ENCODE results near the gene PLXNA4.

The PLXNA4 gene

GRCh38 chr7:132457658-132458057 is 118.6 kb downstream of the PLXNA4 start:
- Histone ChIP-seq H3K9ac (ENCODE audit: low read length) (no peak overlapping the region), H3K14ac (ENCODE audit: low read length in 2 of 2) (no peak overlapping the region), H3K4ac (ENCODE audit: low read depth in 1 of 2, low read length in 2 of 2) (no peak overlapping the region), H2AK5ac (ENCODE audit: low read length, severe bottlenecking) (no peak overlapping the region), H3K4me3 (ENCODE audit: insufficient read depth in 1 of 2, low read depth in 1 of 2, low read length in 2 of 2) (no peak overlapping the region), H3K4me2 (ENCODE audit: low read length, poor library complexity, severe bottlenecking) (no peak overlapping the region), H4K8ac (ENCODE audit: low read length) (no peak overlapping the region), H2BK12ac (ENCODE audit: low read length in 2 of 2) (no peak overlapping the region), H3K18ac (ENCODE audit: low read depth in 1 of 2, low read length in 2 of 2) (no peak overlapping the region), H3K36me3 (ENCODE audit: control insufficient read depth in 1 of 2, insufficient read depth in 2 of 2, low read depth in 1 of 2, low read length in 2 of 2) (no peaks in the 10 kb centered on the region), H2BK120ac (ENCODE audit: low read depth, low read length) (no peak overlapping the region), H3K9me3 (ENCODE audit: control insufficient read depth, low read length) (no peaks in the 10 kb centered on the region), H3K23ac (ENCODE audit: low read length in 2 of 2) (no peak overlapping the region), H3K4me1 (ENCODE audit: control insufficient read depth, insufficient read depth, low read depth, low read length) (no peaks in the 10 kb centered on the region), H4K91ac (ENCODE audit: low read length) (no peak overlapping the region), H2AFZ (ENCODE audit: low read depth, low read length) (no peak overlapping the region), H3K27me3 (ENCODE audit: control insufficient read depth in 1 of 2, insufficient read depth in 1 of 2, low read length in 2 of 2) (no peaks in the 10 kb centered on the region), H2BK5ac (ENCODE audit: low read depth, low read length, poor library complexity, severe bottlenecking) (no peak overlapping the region), H2BK15ac (ENCODE audit: low read depth, poor library complexity, severe bottlenecking) (no peak overlapping the region), H3K27ac (ENCODE audit: low read length, poor library complexity, severe bottlenecking) (no peak overlapping the region), H3K79me1 (replicated peaks; ENCODE audit: low read length, poor library complexity, severe bottlenecking) (no peaks in the 10 kb centered on the region)
- 78% methylated on average over 3 of the region's 3 CpGs for WGBS
- no peak for DNase-seq

GRCh38 chr7:132456418-132456817 is 119.9 kb downstream of the PLXNA4 start:
- H3K4ac ChIP-seq (ENCODE audit: low read depth in 1 of 2, low read length in 2 of 2): no peak overlapping the region
- H3K4me3 ChIP-seq (ENCODE audit: insufficient read depth in 1 of 2, low read depth in 1 of 2, low read length in 2 of 2): no peak overlapping the region
- no peaks in the 10 kb centered on the region for H3K36me3 ChIP-seq (ENCODE audit: control insufficient read depth in 1 of 2, insufficient read depth in 2 of 2, low read depth in 1 of 2, low read length in 2 of 2)
- no peak overlapping the region for H3K23ac ChIP-seq (ENCODE audit: low read length in 2 of 2)
- H3K27ac ChIP-seq (ENCODE audit: low read length, poor library complexity, severe bottlenecking): no peak overlapping the region
- H4K91ac ChIP-seq (ENCODE audit: low read length): no peak overlapping the region
- H3K18ac ChIP-seq (ENCODE audit: low read depth in 1 of 2, low read length in 2 of 2): no peak overlapping the region
- H3K9ac ChIP-seq (ENCODE audit: low read length): no peak overlapping the region
- no peak overlapping the region for H2BK15ac ChIP-seq (ENCODE audit: low read depth, poor library complexity, severe bottlenecking)
- H3K27me3 ChIP-seq (ENCODE audit: control insufficient read depth in 1 of 2, insufficient read depth in 1 of 2, low read length in 2 of 2): no peaks in the 10 kb centered on the region
- H3K14ac ChIP-seq (ENCODE audit: low read length in 2 of 2): no peak overlapping the region
- no peak overlapping the region for H2BK12ac ChIP-seq (ENCODE audit: low read length in 2 of 2)
- DNase-seq: no peak
- WGBS: 32% methylated on average over 6 of the region's 7 CpGs
- no peak overlapping the region for H2BK120ac ChIP-seq (ENCODE audit: low read depth, low read length)
- no peak overlapping the region for H3K4me2 ChIP-seq (ENCODE audit: low read length, poor library complexity, severe bottlenecking)
- no peak overlapping the region for H2AK5ac ChIP-seq (ENCODE audit: low read length, severe bottlenecking)
- H2AFZ ChIP-seq (ENCODE audit: low read depth, low read length): no peak overlapping the region
- no peaks in the 10 kb centered on the region for H3K79me1 ChIP-seq (replicated peaks; ENCODE audit: low read length, poor library complexity, severe bottlenecking)
- no peak overlapping the region for H4K8ac ChIP-seq (ENCODE audit: low read length)
- H3K4me1 ChIP-seq (ENCODE audit: control insufficient read depth, insufficient read depth, low read depth, low read length): no peaks in the 10 kb centered on the region
- no peaks in the 10 kb centered on the region for H3K9me3 ChIP-seq (ENCODE audit: control insufficient read depth, low read length)
- no peak overlapping the region for H2BK5ac ChIP-seq (ENCODE audit: low read depth, low read length, poor library complexity, severe bottlenecking)

GRCh38 chr7:132455378-132455777 is 120.9 kb downstream of the PLXNA4 start:
- Histone ChIP-seq H3K4ac (ENCODE audit: low read depth in 1 of 2, low read length in 2 of 2) (no peak overlapping the region), H3K9ac (ENCODE audit: low read length) (no peak overlapping the region), H2BK15ac (ENCODE audit: low read depth, poor library complexity, severe bottlenecking) (no peak overlapping the region), H4K91ac (ENCODE audit: low read length) (peak overlapping the region; percentile 29), H2AFZ (ENCODE audit: low read depth, low read length) (no peak overlapping the region), H3K27ac (ENCODE audit: low read length, poor library complexity, severe bottlenecking) (no peak overlapping the region), H3K4me3 (ENCODE audit: insufficient read depth in 1 of 2, low read depth in 1 of 2, low read length in 2 of 2) (no peak overlapping the region), H3K4me1 (ENCODE audit: control insufficient read depth, insufficient read depth, low read depth, low read length) (no peaks in the 10 kb centered on the region), H4K8ac (ENCODE audit: low read length) (no peak overlapping the region), H3K27me3 (ENCODE audit: control insufficient read depth in 1 of 2, insufficient read depth in 1 of 2, low read length in 2 of 2) (no peaks in the 10 kb centered on the region), H2AK5ac (ENCODE audit: low read length, severe bottlenecking) (no peak overlapping the region), H3K4me2 (ENCODE audit: low read length, poor library complexity, severe bottlenecking) (no peak overlapping the region), H3K18ac (ENCODE audit: low read depth in 1 of 2, low read length in 2 of 2) (no peak overlapping the region), H3K79me1 (replicated peaks; ENCODE audit: low read length, poor library complexity, severe bottlenecking) (no peaks in the 10 kb centered on the region), H2BK120ac (ENCODE audit: low read depth, low read length) (no peak overlapping the region), H2BK5ac (ENCODE audit: low read depth, low read length, poor library complexity, severe bottlenecking) (no peak overlapping the region), H3K9me3 (ENCODE audit: control insufficient read depth, low read length) (no peaks in the 10 kb centered on the region), H3K36me3 (ENCODE audit: control insufficient read depth in 1 of 2, insufficient read depth in 2 of 2, low read depth in 1 of 2, low read length in 2 of 2) (no peaks in the 10 kb centered on the region), H2BK12ac (ENCODE audit: low read length in 2 of 2) (no peak overlapping the region), H3K14ac (ENCODE audit: low read length in 2 of 2) (no peak overlapping the region), H3K23ac (ENCODE audit: low read length in 2 of 2) (no peak overlapping the region)
- 77% methylated on average over 9 of the region's 9 CpGs for WGBS
- DNase-seq: no peak

- Histone ChIP-seq H2AK5ac (ENCODE audit: low read length, severe bottlenecking) (no peak overlapping the region), H2BK12ac (ENCODE audit: low read length in 2 of 2) (no peak overlapping the region), H3K14ac (ENCODE audit: low read length in 2 of 2) (no peak overlapping the region), H3K4me3 (ENCODE audit: insufficient read depth in 1 of 2, low read depth in 1 of 2, low read length in 2 of 2) (no peak overlapping the region), H4K8ac (ENCODE audit: low read length) (no peak overlapping the region), H2BK15ac (ENCODE audit: low read depth, poor library complexity, severe bottlenecking) (no peak overlapping the region), H3K4me1 (ENCODE audit: control insufficient read depth, insufficient read depth, low read depth, low read length) (no peaks in the 10 kb centered on the region), H3K9ac (ENCODE audit: low read length) (no peak overlapping the region), H4K91ac (ENCODE audit: low read length) (no peak overlapping the region), H3K9me3 (ENCODE audit: control insufficient read depth, low read length) (no peaks in the 10 kb centered on the region), H3K27ac (ENCODE audit: low read length, poor library complexity, severe bottlenecking) (no peak overlapping the region), H2BK5ac (ENCODE audit: low read depth, low read length, poor library complexity, severe bottlenecking) (no peak overlapping the region), H2BK120ac (ENCODE audit: low read depth, low read length) (no peak overlapping the region), H2AFZ (ENCODE audit: low read depth, low read length) (no peak overlapping the region), H3K36me3 (ENCODE audit: control insufficient read depth in 1 of 2, insufficient read depth in 2 of 2, low read depth in 1 of 2, low read length in 2 of 2) (no peaks in the 10 kb centered on the region), H3K27me3 (ENCODE audit: control insufficient read depth in 1 of 2, insufficient read depth in 1 of 2, low read length in 2 of 2) (no peaks in the 10 kb centered on the region), H3K4me2 (ENCODE audit: low read length, poor library complexity, severe bottlenecking) (no peak overlapping the region), H3K18ac (ENCODE audit: low read depth in 1 of 2, low read length in 2 of 2) (no peak overlapping the region), H3K23ac (ENCODE audit: low read length in 2 of 2) (no peak overlapping the region), H3K79me1 (replicated peaks; ENCODE audit: low read length, poor library complexity, severe bottlenecking) (no peaks in the 10 kb centered on the region), H3K4ac (ENCODE audit: low read depth in 1 of 2, low read length in 2 of 2) (no peak overlapping the region)
- WGBS: 86% methylated on average over 1 of the region's 3 CpGs
- DNase-seq: no peak
These were observed 122.4 kb downstream of the PLXNA4 start for GRCh38 chr7:132453826-132454225.
